Measurements from ENCODE around the gene ARHGAP26. TPM values are rescaled to one million over a fixed set of nuclear protein-coding genes. Genes with fewer than 3 reads are reported as not detected.

ARHGAP26 gene
- total RNA-seq, 2 donors from 2014 or later: 15.7 to 23.4 TPM

GRCh38 chr5:143207563-143208364 is 437.6 kb downstream of the ARHGAP26 start:
- ATAC-seq (peak; percentile 37 to 61), DNase-seq (ENCODE audit: low spot score in 2 of 2) (no peak)
- peaks cover 0 to 19% of the 10 kb centered on the region in 2 donors for H3K36me3 Mint-ChIP-seq
- H3K27ac Mint-ChIP-seq: peak overlapping the region; percentile 9 to 57
- no peaks in the 10 kb centered on the region for H3K9me3 Mint-ChIP-seq

DNA sequence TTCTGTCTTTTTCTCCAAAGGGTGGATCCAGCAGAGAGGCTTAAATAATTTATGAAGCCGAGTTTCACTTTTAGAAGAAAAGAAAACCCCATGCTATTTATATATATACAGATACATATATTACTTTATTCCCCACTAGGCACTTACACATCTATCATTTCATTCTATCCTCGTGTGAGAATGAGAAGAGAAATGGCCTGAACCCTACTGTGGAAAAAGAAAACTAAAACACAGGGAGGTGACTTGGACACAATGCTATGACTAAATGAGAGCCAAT is 438.1 kb downstream of the ARHGAP26 start:
- Mint-ChIP-seq H3K27ac (no peak overlapping the region), H3K9me3 (no peaks in the 10 kb centered on the region), H3K36me3 (peaks cover 0 to 14% of the 10 kb centered on the region in 2 donors)
- ATAC-seq (no peak), DNase-seq (ENCODE audit: low spot score in 2 of 2) (no peak)

GRCh38 chr5:143208781-143209510 is 438.8 kb downstream of the ARHGAP26 start:
- ATAC-seq (no peak), DNase-seq (ENCODE audit: low spot score in 2 of 2) (no peak)
- H3K36me3 Mint-ChIP-seq: peaks cover 0 to 10% of the 10 kb centered on the region in 2 donors

GRCh38 chr5:143209881-143210395 is 439.8 kb downstream of the ARHGAP26 start:
- H3K36me3 Mint-ChIP-seq: peaks cover 0 to 10% of the 10 kb centered on the region in 2 donors
- H3K9me3 Mint-ChIP-seq: no peaks in the 10 kb centered on the region
- DNase-seq (ENCODE audit: low spot score in 2 of 2) (no peak), ATAC-seq (no peak)
- peak overlapping the region in 1 of 2 donors; percentile 33 for H3K27ac Mint-ChIP-seq

More at GRCh38 chr5:143208781-143209510, 438.8 kb downstream of the ARHGAP26 start:
- no peaks in the 10 kb centered on the region for H3K9me3 Mint-ChIP-seq
- no peak overlapping the region for H3K27ac Mint-ChIP-seq

DNA sequence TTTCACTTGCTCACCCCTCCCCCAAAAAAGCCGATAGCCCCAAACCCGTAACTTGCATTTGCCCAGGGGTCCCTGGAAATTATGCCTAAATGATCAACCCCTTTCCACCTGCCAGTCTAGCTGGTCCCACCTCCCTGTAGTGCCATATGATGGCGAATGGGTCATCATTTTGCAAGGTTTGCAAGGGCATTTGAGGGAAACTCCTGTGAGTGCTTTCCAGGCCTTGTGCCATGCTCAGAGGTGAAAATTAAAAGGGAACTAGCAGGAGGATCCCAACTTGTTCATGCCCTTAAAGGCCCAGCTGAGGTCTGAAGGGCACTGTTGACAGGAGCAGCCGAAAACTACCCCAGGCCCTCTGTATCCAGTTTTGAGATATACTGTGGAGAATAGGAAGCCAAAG is 440.4 kb downstream of the ARHGAP26 start:
- no peak for DNase-seq (ENCODE audit: low spot score in 2 of 2)
- no peak for ATAC-seq
- H3K27ac Mint-ChIP-seq: peak overlapping the region; percentile 33 to 57
- H3K36me3 Mint-ChIP-seq: peaks cover 0 to 10% of the 10 kb centered on the region in 2 donors
- no peaks in the 10 kb centered on the region for H3K9me3 Mint-ChIP-seq

DNA sequence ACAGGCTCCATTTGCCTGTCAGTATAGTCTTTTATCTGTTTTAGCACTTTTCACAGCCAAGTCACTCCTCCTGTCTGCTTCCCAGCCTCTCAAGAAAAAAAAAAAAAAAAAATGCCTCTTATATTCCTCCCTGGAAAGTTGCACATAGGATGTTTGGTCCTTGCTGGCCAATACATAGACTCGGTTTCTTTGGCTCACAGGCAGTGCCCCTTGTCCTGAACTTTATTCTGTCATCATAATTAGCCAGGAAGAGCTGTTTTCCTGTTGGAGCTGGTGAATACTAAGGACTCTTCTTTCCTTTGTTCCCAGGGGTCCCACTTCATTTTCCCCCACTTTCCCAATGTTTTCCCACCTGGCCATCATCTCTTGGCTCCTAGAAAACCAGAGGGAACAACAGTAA is 442.1 kb downstream of the ARHGAP26 start:
- Mint-ChIP-seq H3K36me3 (peaks cover 5 to 10% of the 10 kb centered on the region in 2 donors), H3K9me3 (no peaks in the 10 kb centered on the region), H3K27ac (peak overlapping the region in 1 of 2 donors; percentile 1)
- ATAC-seq (no peak), DNase-seq (ENCODE audit: low spot score in 2 of 2) (no peak)

GRCh38 chr5:143213231-143213850 is 443.2 kb downstream of the ARHGAP26 start:
- Mint-ChIP-seq H3K27ac (peak overlapping the region; percentile 41 to 61), H3K9me3 (no peaks in the 10 kb centered on the region), H3K36me3 (peaks cover 5 to 10% of the 10 kb centered on the region in 2 donors)
- DNase-seq (ENCODE audit: low spot score in 2 of 2) (no peak), ATAC-seq (no peak)

DNA sequence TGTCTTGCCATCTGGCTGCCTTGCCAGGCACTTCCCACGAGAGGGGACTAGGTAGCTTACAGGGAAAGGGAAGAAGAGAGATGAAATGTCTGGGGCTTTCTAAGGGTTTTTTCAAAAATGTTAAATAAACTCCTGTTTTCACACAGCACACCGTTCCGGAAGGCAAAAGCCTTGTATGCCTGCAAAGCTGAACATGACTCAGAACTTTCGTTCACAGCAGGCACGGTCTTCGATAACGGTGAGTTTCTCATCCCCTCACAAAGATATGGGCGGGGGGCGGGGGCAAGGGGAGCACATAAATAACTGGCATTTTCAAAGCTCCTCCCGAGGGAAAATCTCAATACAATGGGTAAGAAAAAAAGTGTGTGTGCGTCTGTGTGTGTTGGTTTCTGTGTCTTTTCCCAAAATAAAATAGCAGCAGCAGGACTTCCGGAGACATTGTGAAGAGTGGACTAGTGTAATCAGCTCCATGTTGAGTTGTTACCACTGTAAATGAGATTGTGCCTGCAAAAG is 443.7 kb downstream of the ARHGAP26 start:
- peaks cover 5 to 10% of the 10 kb centered on the region in 2 donors for H3K36me3 Mint-ChIP-seq
- ATAC-seq (peak in 1 of 2 donors; percentile 45), DNase-seq (ENCODE audit: low spot score in 2 of 2) (no peak)
- H3K9me3 Mint-ChIP-seq: no peaks in the 10 kb centered on the region
- H3K27ac Mint-ChIP-seq: peak overlapping the region; percentile 34 to 41

- DNase-seq (ENCODE audit: low spot score in 2 of 2): no peak
- Mint-ChIP-seq H3K36me3 (peaks cover 5 to 10% of the 10 kb centered on the region in 2 donors), H3K9me3 (no peaks in the 10 kb centered on the region), H3K27ac (no peak overlapping the region)
- no peak for ATAC-seq
Measured at GRCh38 chr5:143214458-143214857, 444.3 kb downstream of the ARHGAP26 start.

GRCh38 chr5:143214890-143215289 is 444.7 kb downstream of the ARHGAP26 start:
- H3K27ac Mint-ChIP-seq: no peak overlapping the region
- peaks cover 5 to 9% of the 10 kb centered on the region in 2 donors for H3K36me3 Mint-ChIP-seq
- no peak for DNase-seq (ENCODE audit: low spot score in 2 of 2)
- ATAC-seq: no peak
- no peaks in the 10 kb centered on the region for H3K9me3 Mint-ChIP-seq

- H3K36me3 Mint-ChIP-seq: peaks cover under 1 to 5% of the 10 kb centered on the region in 2 donors
Measured at GRCh38 chr5:143215690-143216089, 445.5 kb downstream of the ARHGAP26 start.

DNA sequence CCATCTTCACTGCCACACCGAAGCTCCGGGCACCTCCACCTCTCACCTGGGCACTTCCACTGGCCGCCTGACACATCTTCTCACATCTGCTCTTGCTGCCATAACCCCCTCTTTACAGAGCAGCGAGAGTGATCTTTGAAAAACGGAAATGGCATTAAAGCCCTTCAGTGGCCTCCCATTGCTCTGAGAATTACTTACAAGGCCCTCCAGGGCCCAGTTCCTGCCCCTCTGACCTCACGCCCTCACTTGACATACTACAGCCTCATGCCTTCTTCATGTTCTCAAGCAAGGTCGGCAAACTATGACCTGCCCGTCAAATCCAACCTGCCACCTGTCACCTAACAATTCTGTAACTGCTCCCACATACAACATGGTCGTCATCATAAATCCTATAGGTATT is 446.0 kb downstream of the ARHGAP26 start:
- peak overlapping the region in 1 of 2 donors; percentile 42 for H3K27ac Mint-ChIP-seq
- ATAC-seq (no peak), DNase-seq (ENCODE audit: low spot score in 2 of 2) (no peak)
- H3K9me3 Mint-ChIP-seq: no peaks in the 10 kb centered on the region
- peaks cover 0 to 5% of the 10 kb centered on the region in 2 donors for H3K36me3 Mint-ChIP-seq

More at GRCh38 chr5:143215690-143216089, 445.5 kb downstream of the ARHGAP26 start:
- ATAC-seq (no peak), DNase-seq (ENCODE audit: low spot score in 2 of 2) (no peak)
- H3K27ac Mint-ChIP-seq: no peak overlapping the region
- H3K9me3 Mint-ChIP-seq: no peaks in the 10 kb centered on the region

DNA sequence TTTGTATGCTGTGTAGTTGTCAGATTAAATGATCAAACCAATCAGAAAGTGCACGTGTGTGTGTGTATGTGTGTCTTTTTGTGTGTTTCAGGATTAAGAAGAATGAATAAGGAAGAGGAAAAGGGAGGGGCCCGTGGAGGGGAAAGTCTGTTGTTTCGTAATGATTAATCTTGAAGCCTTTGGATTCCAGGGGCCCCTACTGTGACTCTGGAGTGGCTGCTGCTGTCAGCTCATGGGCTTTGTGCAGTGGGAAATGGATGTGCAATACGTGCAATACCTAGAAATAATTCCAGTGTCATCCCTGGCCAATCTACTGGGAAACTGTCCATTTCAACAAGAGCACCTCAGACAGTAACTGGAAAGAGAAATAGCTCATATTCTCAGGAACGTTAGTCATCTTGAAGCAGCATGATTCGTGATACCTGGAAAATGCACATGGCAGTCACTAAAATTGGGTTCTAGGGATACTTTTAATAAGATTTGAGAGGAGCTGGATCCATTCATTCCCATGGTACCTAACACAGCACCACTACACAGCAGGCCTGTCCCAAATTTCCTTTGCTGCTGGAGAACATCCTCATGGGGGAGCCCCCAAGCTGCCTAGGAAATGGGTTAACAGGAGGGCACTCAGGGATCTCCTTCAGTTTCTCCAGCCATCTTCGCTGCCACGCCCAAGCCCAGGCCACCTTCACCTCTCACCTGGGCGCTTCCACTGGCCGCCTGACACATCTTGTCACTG is 447.1 kb downstream of the ARHGAP26 start:
- DNase-seq (ENCODE audit: low spot score in 2 of 2): no peak
- H3K36me3 Mint-ChIP-seq: peaks cover 0 to 5% of the 10 kb centered on the region in 2 donors
- no peaks in the 10 kb centered on the region for H3K9me3 Mint-ChIP-seq
- ATAC-seq: peak; percentile 30 to 61
- peak overlapping the region in 1 of 2 donors; percentile 69 for H3K27ac Mint-ChIP-seq

- Mint-ChIP-seq H3K9me3 (no peaks in the 10 kb centered on the region), H3K36me3 (peaks cover 0 to 5% of the 10 kb centered on the region in 2 donors), H3K27ac (peak overlapping the region in 1 of 2 donors; percentile 69)
- no peak for DNase-seq (ENCODE audit: low spot score in 2 of 2)
- ATAC-seq: peak in 1 of 2 donors; percentile 65
Measured at GRCh38 chr5:143217804-143218160, 447.6 kb downstream of the ARHGAP26 start.

DNA sequence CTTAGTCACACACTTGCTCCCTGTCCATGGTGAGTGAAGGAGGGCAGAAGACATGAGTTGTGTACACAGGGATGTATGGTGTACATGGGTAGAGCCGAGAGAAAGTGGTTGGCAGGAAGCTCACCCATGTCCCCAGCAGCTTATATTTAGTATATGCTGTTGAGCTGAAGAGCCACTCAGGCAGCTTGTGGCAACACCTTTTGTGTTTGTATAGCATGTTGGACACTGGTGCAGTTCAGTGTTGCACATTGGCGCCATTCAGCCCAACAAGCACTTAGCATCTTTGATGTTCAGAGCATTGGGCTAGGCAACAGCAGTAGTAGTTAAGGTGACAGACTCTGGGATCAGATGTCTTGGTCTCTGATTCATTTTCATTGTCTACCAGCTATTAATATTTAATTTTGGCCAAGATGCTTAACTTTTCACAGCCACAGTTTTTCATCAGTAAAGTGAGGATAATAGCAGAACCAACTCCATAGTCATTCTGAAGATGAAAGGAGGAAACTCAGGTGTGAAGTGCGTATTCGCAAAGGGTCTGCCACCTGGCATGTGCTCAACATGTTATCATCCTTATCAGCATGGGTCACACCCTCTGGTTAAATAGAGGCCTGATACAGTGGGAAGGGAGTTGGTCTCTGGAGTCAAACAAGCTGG is 448.5 kb downstream of the ARHGAP26 start:
- no peak for ATAC-seq
- no peak for DNase-seq (ENCODE audit: low spot score in 2 of 2)
- Mint-ChIP-seq H3K36me3 (peaks cover 5 to 6% of the 10 kb centered on the region in 2 donors), H3K27ac (no peak overlapping the region), H3K9me3 (no peaks in the 10 kb centered on the region)

- no peak overlapping the region for H3K27ac Mint-ChIP-seq
- ATAC-seq: no peak
- DNase-seq (ENCODE audit: low spot score in 2 of 2): no peak
Measured at GRCh38 chr5:143219696-143220095, 449.5 kb downstream of the ARHGAP26 start.

More at GRCh38 chr5:143219696-143220095, 449.5 kb downstream of the ARHGAP26 start:
- H3K36me3 Mint-ChIP-seq: peaks cover 5 to 6% of the 10 kb centered on the region in 2 donors
- no peaks in the 10 kb centered on the region for H3K9me3 Mint-ChIP-seq

Data from activated naive CD4-positive, alpha-beta T cell treated with anti-CD3 and anti-CD28 coated beads, Interleukin-2, amount 50 U/mL, for 72 hours (primary cell).